PFSK-1 (cell line): Measurements from ENCODE around the gene VPS18.

Source experiments
- FOXP2 ChIP-seq: optimal IDR thresholded peaks from 2 replicates; pipeline ENCODE3; 2011; ENCODE audit warnings: borderline replicate concordance, control low read depth, inconsistent platforms; ENCODE audit not compliant: insufficient read depth; ENCODE audit errors: extremely low read length, extremely low read depth
- POLR2AphosphoS5 ChIP-seq: IDR thresholded peaks from 2 replicates; pipeline ENCODE4 v1.6.1; 2012; ENCODE audit warnings: low read depth, mild to moderate bottlenecking, control low read depth, low read length, moderate library complexity
- SIN3A ChIP-seq: IDR thresholded peaks from 2 replicates; pipeline ENCODE4 v1.6.1; 2012; ENCODE audit warnings: mild to moderate bottlenecking, low read length, moderate library complexity, borderline replicate concordance; ENCODE audit not compliant: insufficient read depth
- TAF1 ChIP-seq: IDR thresholded peaks from 2 replicates; pipeline ENCODE4 v1.6.1; 2012; ENCODE audit warnings: low read length, control low read depth, borderline replicate concordance; ENCODE audit not compliant: insufficient read depth
- TF ChIP-seq, protein P1 (sequence below), 2 experiments: IDR thresholded peaks; 2 replicates each; pipeline versions ENCODE4 v1.6.1 to v1.8.0; 2011 to 2012; ENCODE audit warnings: low read depth in 2 of 2, low read length in 2 of 2, control low read depth in 1 of 2, inconsistent platforms in 1 of 2, mild to moderate bottlenecking in 1 of 2, moderate library complexity in 1 of 2; ENCODE audit not compliant: insufficient read depth in 1 of 2

The VPS18 gene

DNA sequence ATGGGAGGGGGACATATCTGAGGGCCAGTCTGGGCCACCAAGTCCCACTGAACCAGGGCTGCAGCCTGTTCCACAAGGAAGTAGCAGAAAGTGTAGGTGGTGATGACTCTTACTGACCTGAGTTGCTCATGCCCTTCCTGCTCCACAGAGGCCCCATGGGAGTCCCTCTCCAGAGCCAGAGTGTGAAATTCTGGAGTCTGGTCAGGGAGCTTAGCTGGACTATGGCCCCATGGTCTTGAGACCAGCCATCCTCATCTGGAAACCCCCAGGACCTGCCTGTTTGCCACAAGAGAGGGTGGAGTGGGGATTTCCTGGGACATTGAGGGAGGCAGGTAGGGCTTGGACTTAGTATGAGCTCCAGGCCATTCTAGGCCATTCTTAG is 47.4 kb upstream of the VPS18 start:
- TF ChIP-seq, protein P1, sequence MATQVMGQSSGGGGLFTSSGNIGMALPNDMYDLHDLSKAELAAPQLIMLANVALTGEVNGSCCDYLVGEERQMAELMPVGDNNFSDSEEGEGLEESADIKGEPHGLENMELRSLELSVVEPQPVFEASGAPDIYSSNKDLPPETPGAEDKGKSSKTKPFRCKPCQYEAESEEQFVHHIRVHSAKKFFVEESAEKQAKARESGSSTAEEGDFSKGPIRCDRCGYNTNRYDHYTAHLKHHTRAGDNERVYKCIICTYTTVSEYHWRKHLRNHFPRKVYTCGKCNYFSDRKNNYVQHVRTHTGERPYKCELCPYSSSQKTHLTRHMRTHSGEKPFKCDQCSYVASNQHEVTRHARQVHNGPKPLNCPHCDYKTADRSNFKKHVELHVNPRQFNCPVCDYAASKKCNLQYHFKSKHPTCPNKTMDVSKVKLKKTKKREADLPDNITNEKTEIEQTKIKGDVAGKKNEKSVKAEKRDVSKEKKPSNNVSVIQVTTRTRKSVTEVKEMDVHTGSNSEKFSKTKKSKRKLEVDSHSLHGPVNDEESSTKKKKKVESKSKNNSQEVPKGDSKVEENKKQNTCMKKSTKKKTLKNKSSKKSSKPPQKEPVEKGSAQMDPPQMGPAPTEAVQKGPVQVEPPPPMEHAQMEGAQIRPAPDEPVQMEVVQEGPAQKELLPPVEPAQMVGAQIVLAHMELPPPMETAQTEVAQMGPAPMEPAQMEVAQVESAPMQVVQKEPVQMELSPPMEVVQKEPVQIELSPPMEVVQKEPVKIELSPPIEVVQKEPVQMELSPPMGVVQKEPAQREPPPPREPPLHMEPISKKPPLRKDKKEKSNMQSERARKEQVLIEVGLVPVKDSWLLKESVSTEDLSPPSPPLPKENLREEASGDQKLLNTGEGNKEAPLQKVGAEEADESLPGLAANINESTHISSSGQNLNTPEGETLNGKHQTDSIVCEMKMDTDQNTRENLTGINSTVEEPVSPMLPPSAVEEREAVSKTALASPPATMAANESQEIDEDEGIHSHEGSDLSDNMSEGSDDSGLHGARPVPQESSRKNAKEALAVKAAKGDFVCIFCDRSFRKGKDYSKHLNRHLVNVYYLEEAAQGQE (IDR thresholded peaks at IDR 0.05; ENCODE audit: insufficient read depth in 1 of 2, low read depth in 2 of 2, low read length in 2 of 2): no peak
- TF ChIP-seq TAF1: no peak
- no peak for TF ChIP-seq FOXP2
- TF ChIP-seq POLR2AphosphoS5: no peak
- TF ChIP-seq SIN3A: no peak

DNA sequence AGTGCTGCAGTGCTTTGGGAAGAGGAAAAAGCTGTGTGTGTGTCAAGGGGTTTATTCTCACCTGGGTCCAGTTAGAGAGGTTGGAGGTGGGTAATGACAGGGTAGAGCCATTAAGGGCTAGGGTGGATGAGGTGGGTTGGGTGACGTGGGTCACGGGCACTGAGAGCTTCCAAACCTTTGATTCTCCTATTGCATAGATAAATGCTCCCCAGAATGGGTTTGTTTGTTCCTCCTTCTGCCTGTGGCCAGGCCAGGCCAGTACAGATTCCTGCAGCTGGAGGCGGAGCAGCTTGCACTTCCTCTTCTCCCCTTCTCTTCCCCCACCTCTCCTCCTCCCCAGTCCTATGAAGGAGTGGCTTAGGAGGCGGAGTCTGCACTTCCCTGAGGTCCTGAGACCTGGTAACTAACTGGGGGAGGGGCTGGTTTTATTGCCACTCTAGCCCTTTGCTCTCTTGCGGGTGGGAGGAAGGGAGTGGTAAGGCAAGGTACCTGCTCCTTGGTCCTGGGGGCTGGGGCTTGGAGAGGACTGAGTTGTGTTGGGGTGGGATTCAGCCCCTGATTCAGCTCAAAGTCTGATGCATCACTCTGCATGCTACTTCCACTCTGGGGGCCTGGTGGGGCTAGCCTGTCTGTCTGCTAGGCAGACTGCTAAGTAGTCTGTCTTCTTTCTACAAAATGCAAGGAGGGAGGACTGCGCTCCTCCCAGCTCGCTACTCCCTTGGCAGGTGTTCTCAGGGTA is 46.9 kb upstream of the VPS18 start:
- TF ChIP-seq SIN3A: no peak
- peak; percentile 31 for TF ChIP-seq FOXP2
- TF ChIP-seq POLR2AphosphoS5: peak; percentile 45
- TF ChIP-seq TAF1: peak; percentile 40; the same call in 1 of the 2 replicates
- TF ChIP-seq, protein P1 (IDR thresholded peaks at IDR 0.05; ENCODE audit: insufficient read depth in 1 of 2, low read depth in 2 of 2, low read length in 2 of 2): no peak

DNA sequence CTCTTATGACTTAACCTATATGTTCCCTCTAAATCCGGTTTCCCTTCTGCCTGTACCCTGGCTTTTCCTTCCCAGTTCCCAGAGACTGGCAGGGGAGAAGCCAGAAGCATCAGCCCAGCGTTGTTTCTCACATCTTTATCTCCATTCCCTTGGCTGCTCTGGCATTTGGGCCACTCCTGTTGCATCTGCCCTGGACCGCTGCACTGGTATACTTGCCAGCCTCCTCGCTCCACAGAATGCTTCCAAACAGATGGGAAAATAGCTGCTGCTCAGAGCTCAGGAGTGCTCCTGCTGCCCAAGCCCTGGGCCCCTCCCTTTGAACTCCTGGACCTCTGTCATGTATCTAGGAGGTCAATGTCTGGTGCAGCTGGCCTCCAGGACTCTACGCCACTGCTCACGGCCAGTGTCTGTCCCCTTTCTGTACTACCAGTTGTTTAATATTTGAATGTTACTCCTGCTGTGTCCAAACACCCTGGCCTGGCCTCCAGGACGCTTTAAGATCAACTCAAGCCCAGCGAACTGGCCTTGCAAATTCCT is 43.6 kb upstream of the VPS18 start:
- TF ChIP-seq SIN3A: no peak
- no peak for TF ChIP-seq FOXP2
- no peak for TF ChIP-seq TAF1
- no peak for TF ChIP-seq POLR2AphosphoS5
- TF ChIP-seq, protein P1 (IDR thresholded peaks at IDR 0.05; ENCODE audit: insufficient read depth in 1 of 2, low read depth in 2 of 2, low read length in 2 of 2): no peak

DNA sequence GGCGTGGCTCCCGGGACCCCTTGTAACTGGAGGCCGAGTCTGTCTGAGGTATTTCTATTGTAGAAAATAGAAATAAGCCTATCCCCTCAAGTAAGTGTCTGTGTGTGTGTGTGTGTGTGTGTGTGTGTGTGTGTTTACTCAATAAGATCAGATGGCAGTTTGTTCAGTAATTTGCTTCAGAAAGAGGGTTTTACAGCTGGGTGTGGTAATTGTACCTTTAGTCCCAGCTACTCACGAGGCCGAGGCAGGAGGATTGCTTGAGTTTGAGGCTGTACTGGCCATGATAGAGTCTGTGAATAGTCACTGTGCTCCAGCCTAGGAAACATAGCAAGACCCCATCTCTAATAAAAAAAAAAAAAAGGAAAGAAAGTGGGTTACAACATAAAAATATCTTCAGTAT is 41.7 kb upstream of the VPS18 start:
- TF ChIP-seq, protein P1 (IDR thresholded peaks at IDR 0.05; ENCODE audit: insufficient read depth in 1 of 2, low read depth in 2 of 2, low read length in 2 of 2): no peak
- TF ChIP-seq POLR2AphosphoS5 (no peak), TAF1 (no peak), SIN3A (no peak), FOXP2 (no peak)
